NOMO-1 (cell line): Measurements from ENCODE around the gene MAN1C1.

Experiments used
- DNase-seq, 2 experiments: peaks; one replicate each; lab custom pipeline; 2025; ENCODE audit not compliant: unreplicated experiment in 2 of 2; lab: John Stamatoyannopoulos, UW

The MAN1C1 gene

DNA sequence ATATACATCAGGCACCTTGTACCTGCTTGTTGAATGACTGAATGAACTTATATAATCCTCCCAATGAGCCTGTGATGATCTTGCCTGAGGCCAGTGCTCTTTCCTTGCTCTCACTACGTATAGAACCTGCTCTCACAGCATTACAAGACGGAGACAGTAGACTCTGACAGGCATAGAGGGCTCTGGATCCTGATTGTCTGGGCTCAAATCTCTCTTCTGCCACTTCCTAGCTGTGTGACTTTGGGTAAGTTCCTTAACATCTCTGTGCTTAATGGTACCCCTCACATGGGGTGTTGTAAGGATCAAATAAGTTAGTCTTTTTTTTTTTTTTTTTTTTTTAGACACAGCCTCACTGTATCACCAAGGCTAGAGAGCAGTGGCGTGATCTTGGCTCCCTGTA lies 4.2 kb upstream of the MAN1C1 start:
- DNase-seq: no peak

DNA sequence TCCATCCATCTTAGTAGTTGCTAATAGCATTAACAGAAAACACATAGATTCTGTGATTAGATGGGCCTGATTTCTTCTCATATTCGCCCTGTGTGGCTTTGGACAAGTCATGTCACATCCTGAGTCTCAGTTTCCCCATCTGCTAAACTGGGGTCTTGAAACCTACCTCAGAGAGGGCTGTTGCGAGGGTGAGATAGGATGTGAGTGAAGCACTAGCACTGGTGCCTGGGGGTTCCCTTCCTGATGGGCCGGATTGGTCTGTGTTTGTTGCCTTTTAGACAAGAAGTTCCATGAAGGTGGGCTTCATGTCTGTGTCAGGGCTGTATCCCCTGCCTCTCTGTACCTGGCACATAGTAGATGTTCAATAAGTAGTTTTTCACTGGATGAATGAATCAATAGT lies 3.5 kb upstream of the MAN1C1 start:
- no peak for DNase-seq

DNA sequence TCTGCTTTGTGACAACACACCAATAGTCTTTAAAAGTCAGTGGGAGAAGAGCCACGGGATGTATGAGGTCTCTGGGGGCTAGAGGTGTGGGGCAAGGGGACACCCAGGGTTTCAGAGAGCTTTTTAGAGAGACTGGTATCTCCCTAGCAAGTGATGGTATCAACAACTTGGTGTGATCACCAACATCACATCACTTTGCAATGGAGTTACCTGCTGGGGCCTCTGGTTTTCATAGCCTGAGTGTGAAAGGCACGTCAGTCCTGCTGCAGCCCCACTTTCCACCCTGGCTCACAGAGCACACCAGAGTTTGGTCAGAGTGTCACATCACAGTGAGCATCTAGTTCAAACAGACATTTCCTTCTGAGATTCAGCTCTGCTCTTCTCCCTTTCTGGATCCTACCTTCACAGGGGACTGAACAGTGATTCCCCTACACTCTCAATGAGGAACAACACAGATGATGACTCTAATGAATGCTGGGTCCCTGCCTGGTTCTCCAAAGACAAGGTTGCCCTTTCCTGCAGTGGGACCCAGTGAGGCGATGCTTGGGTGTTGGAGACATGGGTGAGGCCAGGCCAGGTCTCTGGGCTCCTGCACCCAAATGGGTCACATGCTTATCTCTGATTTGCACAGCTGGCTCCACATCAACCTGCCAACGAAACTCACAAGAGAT lies 2.0 kb upstream of the MAN1C1 start:
- DNase-seq: no peak

DNA sequence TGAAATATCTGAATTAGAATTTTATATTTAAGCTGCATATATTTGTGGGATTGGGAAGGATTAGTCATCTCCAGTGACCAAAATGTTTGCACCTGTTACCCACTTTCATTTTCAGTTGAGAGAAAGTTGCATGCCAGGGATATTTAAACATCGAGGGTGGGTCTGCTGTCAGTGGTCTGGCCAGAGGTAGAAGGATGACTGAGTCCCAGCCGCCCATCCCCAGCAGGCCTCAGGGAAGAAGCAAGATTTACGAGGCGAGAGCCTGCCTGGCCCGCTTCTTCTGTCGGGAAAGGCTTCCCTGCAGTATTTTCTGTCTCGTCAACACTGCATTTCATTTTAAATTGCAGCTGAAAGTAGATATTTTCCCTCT lies 1.4 kb upstream of the MAN1C1 start:
- no peak for DNase-seq

DNA sequence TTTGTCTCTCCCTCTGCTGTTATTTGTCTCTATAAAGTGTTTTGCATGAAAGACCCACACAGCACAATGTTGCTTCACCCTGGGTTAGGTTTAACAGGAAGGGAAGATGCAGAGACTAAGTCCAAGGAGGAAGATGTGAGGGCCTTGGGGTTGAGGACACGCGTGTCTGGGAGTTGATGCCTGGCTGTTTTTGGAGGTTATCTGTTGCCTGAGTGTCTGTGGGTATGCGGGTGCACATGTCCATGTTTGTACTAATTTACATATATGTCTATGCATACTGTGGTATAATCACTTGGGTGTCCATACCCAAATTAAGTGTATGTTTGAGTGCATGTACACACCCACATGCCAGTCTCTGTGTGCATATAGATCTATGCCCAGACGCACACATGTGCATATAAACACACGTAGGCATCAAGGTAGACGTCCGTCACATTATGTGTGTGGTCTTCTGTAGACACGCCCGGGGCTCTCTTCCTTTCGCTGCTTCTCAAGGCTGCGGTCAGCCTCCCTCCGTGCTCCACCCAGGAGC lies 962 bp upstream of the MAN1C1 start:
- DNase-seq: no peak

DNA sequence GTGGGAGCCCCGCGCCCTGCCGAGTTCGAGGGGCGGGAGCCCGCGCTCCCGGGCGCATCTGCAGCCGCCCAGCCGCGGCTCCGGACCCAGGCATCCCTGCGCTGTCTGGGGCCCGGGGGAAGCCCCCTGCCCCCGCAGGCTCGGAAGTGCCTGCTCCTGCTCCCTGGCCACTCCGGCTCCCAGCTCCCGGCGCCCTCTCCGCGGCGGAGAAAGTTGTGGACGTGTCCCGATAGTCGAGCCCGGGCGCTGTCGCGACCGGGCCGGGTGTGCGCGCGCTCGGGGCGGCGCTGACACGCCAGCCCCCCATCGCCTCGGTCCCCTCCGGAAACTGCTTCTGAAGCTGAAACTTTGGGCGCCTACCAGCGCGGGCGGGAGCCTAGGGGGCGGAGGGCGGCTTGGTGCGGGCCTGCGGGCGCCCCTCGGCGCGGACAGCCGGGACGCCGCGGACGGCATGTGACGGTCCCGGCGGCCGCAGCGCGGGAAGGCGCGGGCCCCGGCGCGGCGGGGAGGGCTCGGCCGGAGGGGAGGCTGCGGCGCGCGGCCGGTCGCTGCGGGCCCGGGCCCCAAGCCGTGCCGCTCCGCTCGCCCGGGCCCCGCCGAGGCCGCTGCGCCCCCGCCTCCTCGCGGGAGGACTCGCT lies 515 bp downstream of the MAN1C1 start:
- no peak for DNase-seq

DNA sequence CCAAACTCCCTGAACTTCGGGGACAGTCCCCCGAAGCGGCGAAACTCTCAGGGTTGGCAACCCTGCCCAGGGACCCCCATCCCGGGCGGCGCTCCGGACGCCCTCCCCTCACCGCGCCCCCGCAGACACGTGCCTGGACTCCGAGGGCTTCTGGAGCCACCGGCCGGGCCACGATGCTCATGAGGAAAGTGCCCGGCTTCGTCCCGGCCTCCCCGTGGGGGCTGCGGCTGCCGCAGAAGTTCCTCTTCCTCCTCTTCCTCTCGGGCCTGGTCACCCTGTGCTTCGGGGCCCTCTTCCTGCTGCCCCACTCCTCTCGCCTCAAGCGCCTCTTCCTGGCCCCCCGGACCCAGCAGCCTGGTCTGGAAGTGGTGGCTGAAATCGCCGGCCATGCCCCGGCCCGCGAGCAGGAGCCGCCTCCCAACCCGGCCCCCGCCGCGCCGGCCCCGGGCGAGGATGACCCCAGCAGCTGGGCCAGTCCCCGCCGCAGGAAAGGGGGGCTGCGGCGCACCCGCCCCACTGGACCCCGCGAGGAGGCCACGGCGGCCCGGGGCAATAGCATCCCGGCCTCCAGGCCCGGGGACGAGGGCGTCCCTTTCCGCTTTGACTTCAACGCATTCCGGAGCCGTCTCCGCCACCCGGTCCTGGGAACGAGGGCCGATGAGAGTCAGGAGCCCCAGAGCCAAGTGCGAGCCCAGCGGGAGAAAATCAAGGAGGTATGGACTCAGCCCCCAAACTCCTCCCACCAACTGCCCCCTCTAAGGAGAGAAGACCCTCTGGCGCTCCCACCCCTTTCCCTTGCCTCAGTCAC lies 1.2 kb downstream of the MAN1C1 start:
- peak; percentile 38 to 51 for DNase-seq

DNA sequence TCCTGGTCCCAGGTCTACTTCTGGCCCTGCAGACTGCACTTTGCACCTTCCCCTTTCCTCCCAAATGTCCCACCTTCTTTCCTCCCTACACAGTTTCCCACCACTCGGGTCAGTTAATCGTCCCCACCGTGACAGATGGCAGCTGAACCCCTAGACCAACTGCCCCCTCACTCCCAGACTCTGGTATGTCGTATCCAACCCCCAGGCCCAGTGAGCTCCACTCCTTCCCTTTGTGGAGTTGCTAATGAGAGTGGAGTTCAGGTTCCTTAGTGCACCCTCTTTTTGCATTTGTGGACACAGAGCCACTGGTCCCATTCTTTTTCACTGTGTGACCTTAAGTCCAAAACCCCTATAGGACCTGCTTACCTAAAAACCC lies 1.8 kb downstream of the MAN1C1 start:
- DNase-seq: no peak

DNA sequence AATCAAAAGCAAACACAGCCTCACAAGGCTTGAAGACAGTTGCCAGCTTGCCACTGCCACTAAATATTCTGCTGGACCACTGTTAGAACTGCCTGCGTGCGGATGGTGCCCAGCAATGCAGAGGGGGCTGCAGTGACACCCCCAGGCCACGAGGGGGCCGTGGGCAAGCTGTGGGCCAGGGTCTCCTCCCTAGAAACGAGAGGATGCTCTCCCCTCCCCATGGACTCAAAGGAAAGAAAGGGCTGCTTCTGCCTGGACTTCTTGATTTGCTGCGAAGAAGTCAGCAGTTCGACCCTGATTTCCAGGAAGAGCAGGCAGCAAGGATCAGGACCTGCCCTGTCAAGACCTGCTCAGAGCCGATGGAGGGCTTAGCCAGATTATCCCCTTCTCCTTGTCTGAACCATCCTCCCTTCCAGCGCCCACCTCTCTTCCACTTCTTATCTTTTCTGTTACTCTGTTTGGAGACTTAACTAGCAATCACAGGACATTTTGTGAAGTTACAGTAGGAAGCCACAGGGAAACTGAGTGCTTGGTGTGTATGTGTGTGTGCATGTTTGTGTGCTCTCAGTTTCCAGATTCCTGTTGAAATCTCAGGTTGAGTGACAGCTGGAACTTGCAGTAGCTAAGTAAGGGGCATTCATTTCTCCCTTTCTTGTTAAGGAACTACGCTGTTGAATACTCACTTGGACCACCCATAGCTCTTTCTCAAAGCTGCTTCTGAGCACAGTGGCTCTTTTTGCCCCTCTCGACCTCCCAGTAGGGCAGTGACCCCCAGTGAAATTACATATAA lies 2.7 kb downstream of the MAN1C1 start:
- DNase-seq: no peak

DNA sequence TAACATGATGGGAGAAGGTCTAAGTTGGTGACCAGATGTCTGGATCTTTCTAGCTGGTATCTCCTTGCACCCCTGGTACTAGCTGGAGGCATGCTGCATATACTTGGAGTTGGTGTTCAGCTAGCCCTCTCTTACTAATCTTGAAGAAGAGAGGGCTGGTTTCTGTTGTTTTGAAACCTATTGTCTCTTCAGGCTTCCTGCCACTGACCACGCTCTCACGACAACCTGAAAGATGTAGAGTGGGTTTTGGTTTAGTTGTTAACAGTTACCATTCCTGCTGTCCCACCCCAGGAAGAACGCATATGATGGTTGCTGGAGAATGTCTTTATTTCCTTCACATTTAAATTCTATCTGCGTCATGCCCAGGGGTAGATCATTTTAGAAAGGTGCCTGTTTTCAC lies 3.6 kb downstream of the MAN1C1 start:
- no peak for DNase-seq

DNA sequence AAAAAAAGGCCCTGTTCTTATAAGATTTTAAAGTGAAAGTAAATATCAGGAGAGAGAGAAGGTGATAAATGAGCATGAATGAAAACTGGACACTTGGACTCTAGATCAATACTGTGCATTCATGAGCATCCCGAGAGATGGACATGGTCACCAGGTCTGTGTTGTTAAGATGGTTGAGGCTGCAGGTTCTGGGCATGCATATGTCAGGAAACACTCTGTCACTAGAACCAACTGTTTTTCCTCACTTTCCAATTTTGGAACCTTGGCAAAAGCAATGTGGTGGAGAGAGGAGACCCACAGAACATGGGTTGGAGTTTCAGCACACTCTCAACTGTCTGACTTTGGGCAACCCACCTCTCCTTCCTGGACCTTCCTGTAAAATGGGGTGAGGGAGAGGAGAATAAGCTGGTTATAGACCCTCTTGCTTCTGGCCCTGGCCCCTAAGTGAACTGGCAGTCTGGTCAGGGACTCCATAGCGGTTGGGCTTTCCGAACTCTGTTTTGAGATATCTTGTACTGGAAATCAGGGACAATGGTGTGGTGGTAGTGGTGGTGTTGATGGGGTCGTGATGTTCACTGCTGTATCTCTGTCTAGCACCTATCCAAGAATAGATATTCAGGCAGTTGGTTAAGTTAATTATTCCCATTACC lies 4.2 kb downstream of the MAN1C1 start:
- DNase-seq: no peak

DNA sequence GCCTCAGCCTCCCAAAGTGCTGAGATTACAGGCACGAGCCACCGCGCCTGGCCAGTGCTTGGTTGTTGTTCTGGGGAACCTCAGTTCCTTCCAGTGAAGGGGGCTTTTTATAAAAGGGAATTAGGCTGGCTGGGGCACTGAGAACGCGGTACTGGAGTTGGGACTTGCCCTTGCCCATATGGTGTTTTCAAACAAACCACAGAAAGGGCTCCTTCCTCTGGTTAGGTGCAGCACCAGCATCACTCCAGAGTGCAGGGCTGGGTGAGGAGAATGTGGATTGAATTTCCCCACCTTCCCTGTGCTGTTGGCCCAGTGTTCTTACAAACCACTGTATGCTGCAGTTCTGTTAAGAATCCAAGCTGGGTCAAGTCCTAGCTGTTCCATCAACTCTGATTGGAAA lies 5.3 kb downstream of the MAN1C1 start:
- no peak for DNase-seq

DNA sequence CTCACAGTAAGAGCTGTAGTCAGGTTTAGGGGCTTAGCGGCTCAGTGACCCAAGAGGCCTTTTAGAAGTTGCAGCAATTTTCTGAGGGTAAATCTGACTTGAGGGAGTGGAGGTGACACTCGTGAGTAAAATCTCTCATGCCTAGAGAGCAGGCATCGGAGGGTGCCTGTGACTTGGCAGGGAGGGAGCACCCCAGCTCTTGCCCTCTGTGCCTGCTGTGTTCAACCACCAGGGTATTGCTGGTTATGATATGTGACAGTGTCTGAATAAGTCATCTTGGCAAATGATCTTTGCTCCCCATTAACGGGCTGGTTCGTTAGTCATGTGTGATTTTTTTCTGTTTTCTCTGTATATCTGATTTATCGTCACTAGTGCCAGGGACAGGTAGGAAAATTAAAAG lies 5.9 kb downstream of the MAN1C1 start:
- DNase-seq: no peak

DNA sequence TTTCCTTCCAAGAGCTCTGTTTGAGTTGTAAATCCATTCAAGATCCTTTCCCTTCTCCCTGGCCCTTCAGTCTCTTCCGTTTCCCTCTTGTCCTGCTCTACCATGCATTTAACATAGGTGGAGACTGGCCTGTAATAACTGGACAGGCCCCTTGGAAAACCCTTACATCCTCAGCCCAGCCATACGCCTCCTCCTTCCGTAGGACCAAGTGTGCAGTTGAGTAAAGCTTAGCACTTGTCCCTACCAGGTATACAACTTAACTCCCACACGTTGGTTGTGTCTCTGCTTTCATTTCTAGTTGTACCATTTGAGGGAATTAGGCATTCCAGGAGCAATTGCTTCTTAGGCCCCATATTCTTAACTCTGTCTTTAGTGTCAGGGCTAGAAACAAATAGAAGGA lies 6.4 kb downstream of the MAN1C1 start:
- no peak for DNase-seq

DNA sequence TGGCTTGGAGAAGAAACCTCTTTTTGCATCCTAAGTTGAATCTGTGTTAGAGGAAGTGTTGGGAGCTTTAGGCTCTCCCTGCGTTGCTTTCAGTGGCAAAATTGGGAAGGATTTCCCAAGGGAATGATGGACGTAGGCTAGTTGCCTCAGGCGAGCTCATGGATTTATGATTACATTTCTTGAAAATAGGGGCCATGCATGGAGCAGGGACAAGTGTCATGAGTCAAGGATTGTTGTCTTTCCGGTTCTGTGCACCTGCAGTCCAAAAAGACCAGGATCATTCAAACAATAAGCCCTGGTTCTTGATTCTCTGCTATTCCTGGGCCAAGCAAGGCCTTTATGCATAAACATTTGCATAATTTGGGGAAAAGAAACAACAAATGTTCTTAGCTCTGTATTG lies 7.1 kb downstream of the MAN1C1 start:
- no peak for DNase-seq

DNA sequence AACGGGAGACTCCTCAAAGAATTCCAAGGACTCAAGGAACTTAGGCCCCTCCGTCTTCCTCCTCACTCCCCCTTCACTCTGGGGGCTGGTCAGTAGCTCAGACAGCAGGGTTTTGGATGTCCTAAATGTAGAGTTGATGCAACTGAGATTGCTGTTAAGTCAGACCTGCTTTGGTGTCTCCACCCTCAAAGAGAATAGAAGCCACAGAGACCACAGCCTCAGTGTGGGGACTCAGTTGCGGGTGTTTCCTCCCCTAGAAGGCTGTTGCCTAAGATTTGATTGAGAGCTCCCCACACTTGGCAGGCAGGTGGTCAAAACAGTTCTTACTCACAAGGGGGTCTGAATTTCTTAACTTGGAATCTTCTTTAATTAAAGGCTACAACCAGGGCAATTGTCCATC lies 7.6 kb downstream of the MAN1C1 start:
- DNase-seq: peak in 1 of 2 experiments; percentile 34

DNA sequence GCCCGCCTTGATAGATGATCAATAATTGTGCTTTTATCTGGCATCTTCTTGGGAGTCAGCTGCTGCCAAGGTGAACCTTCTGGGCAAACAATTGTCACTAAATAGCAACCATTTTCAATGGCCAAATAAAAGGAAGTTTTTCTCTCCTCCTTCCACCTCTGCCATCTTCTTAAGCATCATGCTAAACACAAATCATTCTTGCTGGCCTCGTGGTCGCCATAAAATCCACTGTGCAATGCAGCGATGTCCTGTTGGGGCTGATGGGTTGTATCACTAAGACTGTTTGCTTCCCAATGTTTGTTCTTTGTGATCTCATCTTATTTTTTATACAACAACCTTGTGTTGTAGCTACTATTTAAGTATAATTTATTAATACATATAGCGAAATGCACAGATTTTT lies 8.0 kb downstream of the MAN1C1 start:
- no peak for DNase-seq

DNA sequence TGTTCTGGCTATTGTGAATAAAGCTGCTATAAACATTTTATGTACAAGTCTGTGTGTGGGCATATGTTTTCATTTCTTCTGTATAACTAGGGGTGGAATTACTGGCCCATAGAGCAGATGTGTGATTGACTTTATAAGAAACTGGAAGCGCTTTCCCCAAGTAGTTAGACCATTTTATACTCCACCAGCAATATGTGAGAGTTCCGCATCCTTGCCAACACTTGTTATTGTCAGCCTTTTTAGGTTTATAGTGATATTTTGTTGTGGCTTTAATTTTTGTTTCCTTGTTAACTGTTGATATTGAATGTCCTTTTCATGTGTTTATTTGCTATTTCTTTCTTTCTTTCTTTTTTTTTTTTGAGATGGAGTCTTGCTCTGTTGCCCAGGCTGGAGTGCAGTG lies 9.4 kb downstream of the MAN1C1 start:
- DNase-seq: no peak

DNA sequence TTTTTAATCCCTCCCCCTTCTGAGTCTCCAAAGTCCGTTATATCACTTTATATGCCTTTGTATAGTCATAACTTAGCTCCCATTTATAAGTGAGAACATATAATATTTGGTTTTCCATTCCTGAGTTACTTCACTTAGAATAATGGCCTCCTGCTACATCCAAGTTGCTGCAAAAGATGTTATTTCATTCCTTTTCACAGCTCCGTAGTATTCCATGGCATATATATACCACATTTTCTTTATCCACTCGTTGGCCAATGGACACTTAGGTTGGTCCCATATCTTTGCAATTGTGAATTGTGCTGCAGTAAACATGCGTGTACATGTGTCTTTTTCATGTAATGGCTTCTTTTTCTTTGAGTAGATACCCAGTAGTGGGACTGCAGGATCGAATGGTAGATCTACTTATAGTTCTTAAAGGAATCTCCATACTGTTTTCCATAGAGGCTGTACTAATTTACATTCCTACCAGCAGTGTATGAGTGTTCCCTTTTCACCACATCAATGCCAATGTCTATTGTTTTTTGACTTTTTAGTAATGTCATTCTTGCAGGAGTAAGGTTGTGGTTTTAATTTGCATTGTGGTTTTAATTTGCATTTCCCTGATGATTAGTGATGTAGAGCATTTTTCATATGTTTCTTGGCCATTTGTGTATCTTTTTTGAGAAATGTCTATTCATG lies 12.3 kb downstream of the MAN1C1 start:
- no peak for DNase-seq

DNA sequence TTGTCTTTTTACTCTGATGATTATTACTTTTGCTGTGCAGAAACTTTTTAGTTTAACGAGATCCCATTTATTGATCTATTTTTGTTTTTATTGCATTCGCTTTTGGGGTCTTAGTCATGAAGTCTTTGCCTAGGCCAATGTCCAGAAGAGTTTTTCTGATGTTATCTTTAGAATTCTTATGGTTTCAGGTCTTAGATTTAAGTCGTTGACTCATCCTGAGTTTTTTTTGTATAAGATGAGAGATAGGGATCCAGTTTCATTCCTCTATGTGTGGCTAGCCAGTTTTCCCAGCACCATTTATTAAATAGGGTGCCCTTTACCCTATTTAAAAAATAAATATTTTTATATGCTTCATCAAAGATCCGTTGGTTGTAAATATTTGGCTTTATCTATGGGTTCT lies 13.2 kb downstream of the MAN1C1 start:
- no peak for DNase-seq
